Kasumi-1 (cell line): ENCODE measurements around the gene WDR93.

Source experiments
- DNase-seq, 2 experiments: peaks; one replicate each; lab custom pipeline; 2025; lab: John Stamatoyannopoulos, UW

Gene WDR93

GRCh38 chr15:89790206-89790605 lies 99.6 kb downstream of the WDR93 start:
- no peak for DNase-seq

- DNase-seq = no peak
Measured at GRCh38 chr15:89790661-89791060, 100.0 kb downstream of the WDR93 start.

GRCh38 chr15:89792106-89792805 lies 101.6 kb downstream of the WDR93 start:
- no peak for DNase-seq
